ENCODE measurements around the gene SEPTIN2.
"Not testable (repeated sequence)": the region's sequence is repeated elsewhere in the genome, so short reads cannot be mapped to it uniquely, and the experiment has no call there.

The SEPTIN2 gene

DNA sequence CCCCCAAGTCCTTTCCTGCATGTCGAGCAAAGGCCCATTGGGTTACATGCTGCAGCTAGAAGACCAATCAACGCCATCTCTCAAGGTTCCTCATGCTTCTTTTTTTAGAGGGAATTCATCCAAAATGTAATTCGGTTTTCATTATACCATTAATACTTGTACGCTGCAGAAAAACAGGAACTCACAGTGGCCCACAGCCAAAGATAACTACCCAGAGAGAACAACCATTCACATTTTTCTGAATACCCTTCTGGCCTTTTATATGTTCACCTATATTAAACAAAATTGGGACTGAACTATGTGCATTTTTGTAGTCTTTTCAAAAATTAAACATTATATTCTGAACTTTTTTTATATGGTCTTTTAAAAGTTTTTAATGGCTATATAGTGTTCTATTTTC is 66.1 kb downstream of the SEPTIN2 start:
- Histone ChIP-seq H3K9me3 (ENCODE audit: insufficient read depth, low read length, severe bottlenecking) (no peaks in the 10 kb centered on the region), H3K9ac (ENCODE audit: low read depth, low read length) (no peak overlapping the region), H2AFZ (ENCODE audit: low read depth, low read length) (no peak overlapping the region), H3K36me3 (ENCODE audit: insufficient read depth, low read length) (peaks cover 15% of the 10 kb centered on the region; the same call in 1 of the 2 replicates), H3K79me2 (ENCODE audit: insufficient read depth, low read length) (peaks cover 13% of the 10 kb centered on the region), H3K4me2 (ENCODE audit: insufficient read depth, low read length) (no peak overlapping the region), H3K4me3 (ENCODE audit: low read depth in 1 of 2, low read length in 2 of 2) (no peak overlapping the region), H3K27ac (ENCODE audit: low read length) (no peak overlapping the region), H3K4me1 (ENCODE audit: insufficient read depth, low read length) (no peaks in the 10 kb centered on the region), H3K27me3 (ENCODE audit: insufficient read depth, low read length, poor library complexity) (no peaks in the 10 kb centered on the region), H4K20me1 (ENCODE audit: insufficient read depth, low read length) (peaks cover 27% of the 10 kb centered on the region)
- TF ChIP-seq EZH2 (IDR thresholded peaks at IDR 0.05; ENCODE audit: borderline replicate concordance, low read depth, low read length, severe bottlenecking) = no peak
- TF ChIP-seq, protein P1, sequence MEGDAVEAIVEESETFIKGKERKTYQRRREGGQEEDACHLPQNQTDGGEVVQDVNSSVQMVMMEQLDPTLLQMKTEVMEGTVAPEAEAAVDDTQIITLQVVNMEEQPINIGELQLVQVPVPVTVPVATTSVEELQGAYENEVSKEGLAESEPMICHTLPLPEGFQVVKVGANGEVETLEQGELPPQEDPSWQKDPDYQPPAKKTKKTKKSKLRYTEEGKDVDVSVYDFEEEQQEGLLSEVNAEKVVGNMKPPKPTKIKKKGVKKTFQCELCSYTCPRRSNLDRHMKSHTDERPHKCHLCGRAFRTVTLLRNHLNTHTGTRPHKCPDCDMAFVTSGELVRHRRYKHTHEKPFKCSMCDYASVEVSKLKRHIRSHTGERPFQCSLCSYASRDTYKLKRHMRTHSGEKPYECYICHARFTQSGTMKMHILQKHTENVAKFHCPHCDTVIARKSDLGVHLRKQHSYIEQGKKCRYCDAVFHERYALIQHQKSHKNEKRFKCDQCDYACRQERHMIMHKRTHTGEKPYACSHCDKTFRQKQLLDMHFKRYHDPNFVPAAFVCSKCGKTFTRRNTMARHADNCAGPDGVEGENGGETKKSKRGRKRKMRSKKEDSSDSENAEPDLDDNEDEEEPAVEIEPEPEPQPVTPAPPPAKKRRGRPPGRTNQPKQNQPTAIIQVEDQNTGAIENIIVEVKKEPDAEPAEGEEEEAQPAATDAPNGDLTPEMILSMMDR (IDR thresholded peaks at IDR 0.05; ENCODE audit: borderline replicate concordance, extremely low read depth, low read length, poor library complexity, severe bottlenecking) = no peak
- DNase-seq (no peak), ATAC-seq (ENCODE audit: insufficient read depth, low read depth) (no peak)

DNA sequence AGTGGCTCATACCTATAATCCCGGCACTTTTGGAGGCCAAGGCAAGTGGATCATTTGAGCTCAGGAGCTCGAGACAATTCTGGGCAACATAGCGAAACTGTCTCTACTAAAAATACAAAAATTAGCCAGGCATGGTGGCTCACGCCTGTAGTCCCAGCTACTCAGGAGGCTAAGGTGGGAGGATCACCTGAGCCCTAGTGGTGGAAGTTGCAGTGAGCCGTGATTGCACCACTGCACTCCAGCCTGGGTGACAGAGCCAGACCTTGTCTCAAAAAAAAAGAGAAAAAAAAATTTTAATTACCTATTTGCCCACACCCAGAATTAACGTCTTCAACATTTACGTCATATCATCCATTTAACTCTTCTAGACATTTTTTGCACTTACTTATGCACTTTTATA is 69.7 kb downstream of the SEPTIN2 start:
- H3K27ac ChIP-seq (ENCODE audit: low read length); H3K9ac ChIP-seq (ENCODE audit: low read depth, low read length); ATAC-seq (ENCODE audit: insufficient read depth, low read depth); H3K4me2 ChIP-seq (ENCODE audit: insufficient read depth, low read length); H3K4me1 ChIP-seq (ENCODE audit: insufficient read depth, low read length); H2AFZ ChIP-seq (ENCODE audit: low read depth, low read length); H3K79me2 ChIP-seq (ENCODE audit: insufficient read depth, low read length); H3K27me3 ChIP-seq (ENCODE audit: insufficient read depth, low read length, poor library complexity); H3K4me3 ChIP-seq (ENCODE audit: low read depth in 1 of 2, low read length in 2 of 2); DNase-seq; H3K9me3 ChIP-seq (ENCODE audit: insufficient read depth, low read length, severe bottlenecking): not testable (repeated sequence)
- Histone ChIP-seq H3K36me3 (ENCODE audit: insufficient read depth, low read length) (peaks cover 15% of the 10 kb centered on the region; the same call in 1 of the 2 replicates), H4K20me1 (ENCODE audit: insufficient read depth, low read length) (peaks cover 27% of the 10 kb centered on the region)

DNA sequence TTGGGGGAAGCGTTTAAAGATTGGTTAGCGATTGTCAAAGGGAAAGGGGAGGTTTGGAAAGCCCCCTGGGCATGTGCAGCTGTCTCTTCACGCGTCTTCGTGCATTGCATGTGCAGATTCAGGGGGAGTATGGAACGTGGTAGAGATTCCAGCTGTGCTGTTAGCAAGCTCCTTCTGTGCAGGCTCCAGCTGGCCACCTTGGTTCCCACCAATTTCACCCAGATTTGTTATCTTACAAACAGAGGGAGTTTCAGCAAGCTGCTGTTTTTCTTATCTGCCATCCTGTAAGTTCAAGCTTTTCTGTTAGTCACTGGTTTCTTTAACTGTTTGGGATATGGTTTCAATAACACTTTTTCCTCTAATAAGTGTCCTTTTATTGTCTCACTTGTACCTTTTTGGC is 70.8 kb downstream of the SEPTIN2 start:
- H3K79me2 ChIP-seq (ENCODE audit: insufficient read depth, low read length) = no peaks in the 10 kb centered on the region; the same call in 1 of the 2 replicates
- H3K27ac ChIP-seq (ENCODE audit: low read length) = no peak overlapping the region
- no peaks in the 10 kb centered on the region for H3K4me1 ChIP-seq (ENCODE audit: insufficient read depth, low read length)
- H3K36me3 ChIP-seq (ENCODE audit: insufficient read depth, low read length) = peaks cover 15% of the 10 kb centered on the region; the same call in 1 of the 2 replicates
- ATAC-seq (ENCODE audit: insufficient read depth, low read depth) = no peak
- H3K27me3 ChIP-seq (ENCODE audit: insufficient read depth, low read length, poor library complexity) = no peaks in the 10 kb centered on the region
- H3K4me3 ChIP-seq (ENCODE audit: low read depth in 1 of 2, low read length in 2 of 2) = no peak overlapping the region
- no peak overlapping the region for H3K4me2 ChIP-seq (ENCODE audit: insufficient read depth, low read length)
- no peak for DNase-seq
- no peak for TF ChIP-seq EZH2 (IDR thresholded peaks at IDR 0.05; ENCODE audit: borderline replicate concordance, low read depth, low read length, severe bottlenecking)
- TF ChIP-seq, protein P1 (IDR thresholded peaks at IDR 0.05; ENCODE audit: borderline replicate concordance, extremely low read depth, low read length, poor library complexity, severe bottlenecking) = no peak
- H3K9ac ChIP-seq (ENCODE audit: low read depth, low read length) = no peak overlapping the region
- no peak overlapping the region for H2AFZ ChIP-seq (ENCODE audit: low read depth, low read length)
- H4K20me1 ChIP-seq (ENCODE audit: insufficient read depth, low read length) = peaks cover 25% of the 10 kb centered on the region
- H3K9me3 ChIP-seq (ENCODE audit: insufficient read depth, low read length, severe bottlenecking) = no peaks in the 10 kb centered on the region

DNA sequence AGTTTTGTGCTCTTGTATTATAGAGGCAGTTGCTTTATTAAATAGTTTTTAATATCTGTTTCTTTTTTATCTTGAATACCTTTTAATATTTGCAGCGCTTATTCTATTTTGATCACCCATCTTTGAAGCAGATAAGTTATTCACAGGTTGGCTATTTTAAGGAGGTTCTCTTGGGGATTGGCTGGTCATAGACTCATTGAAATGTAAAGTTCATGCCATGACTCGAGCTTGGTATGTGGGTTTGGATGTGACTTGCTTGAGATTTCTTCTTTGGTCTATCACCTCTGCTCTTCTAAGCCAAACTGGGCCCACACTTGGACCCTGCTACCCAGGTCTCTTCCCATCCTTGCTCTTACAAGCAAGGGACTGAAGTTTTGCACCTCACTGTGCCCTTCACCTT is 74.0 kb downstream of the SEPTIN2 start:
- Histone ChIP-seq H3K27me3 (ENCODE audit: insufficient read depth, low read length, poor library complexity) (no peaks in the 10 kb centered on the region), H3K36me3 (ENCODE audit: insufficient read depth, low read length) (peaks cover under 1% of the 10 kb centered on the region; the same call in 1 of the 2 replicates), H3K4me2 (ENCODE audit: insufficient read depth, low read length) (no peak overlapping the region), H3K9ac (ENCODE audit: low read depth, low read length) (no peak overlapping the region), H2AFZ (ENCODE audit: low read depth, low read length) (no peak overlapping the region), H3K79me2 (ENCODE audit: insufficient read depth, low read length) (no peaks in the 10 kb centered on the region; the same call in 1 of the 2 replicates), H3K4me1 (ENCODE audit: insufficient read depth, low read length) (no peaks in the 10 kb centered on the region), H3K27ac (ENCODE audit: low read length) (no peak overlapping the region), H3K9me3 (ENCODE audit: insufficient read depth, low read length, severe bottlenecking) (no peaks in the 10 kb centered on the region), H4K20me1 (ENCODE audit: insufficient read depth, low read length) (peaks cover 23% of the 10 kb centered on the region), H3K4me3 (ENCODE audit: low read depth in 1 of 2, low read length in 2 of 2) (no peak overlapping the region)
- TF ChIP-seq EZH2 (IDR thresholded peaks at IDR 0.05; ENCODE audit: borderline replicate concordance, low read depth, low read length, severe bottlenecking) = no peak
- TF ChIP-seq, protein P1 (IDR thresholded peaks at IDR 0.05; ENCODE audit: borderline replicate concordance, extremely low read depth, low read length, poor library complexity, severe bottlenecking) = no peak
- ATAC-seq (ENCODE audit: insufficient read depth, low read depth) (no peak), DNase-seq (no peak)
